ENCODE measurements around the gene COMMD10.

COMMD10 gene

GRCh38 chr5:116289276-116289675, 204.5 kb downstream of the COMMD10 start:
- DNase-seq (ENCODE audit: low spot score) (no peak), FAIRE-seq (no peak)

DNA sequence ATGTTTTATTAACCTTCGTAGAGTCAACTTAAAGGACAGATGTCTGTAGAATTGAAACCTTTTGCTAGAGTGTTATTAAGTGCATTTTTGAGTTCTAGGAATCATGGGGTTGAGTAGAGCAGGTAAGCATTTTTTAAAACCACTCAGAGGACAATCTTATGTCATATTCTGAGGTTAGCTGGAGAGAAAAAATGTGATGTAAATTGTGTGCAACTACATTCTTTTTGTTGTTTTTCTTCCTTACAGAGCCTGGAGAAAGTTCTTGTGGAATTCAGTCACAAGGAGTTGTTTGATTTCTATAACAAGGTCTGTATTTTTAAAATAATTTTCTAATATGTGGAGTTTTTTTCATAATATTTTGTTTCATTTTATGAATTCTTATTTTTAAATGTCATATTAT, 206.4 kb downstream of the COMMD10 start:
- DNase-seq (ENCODE audit: low spot score), result no peak
- no peak for FAIRE-seq

- DNase-seq (ENCODE audit: low spot score) (no peak), FAIRE-seq (no peak)
These were observed 207.5 kb downstream of the COMMD10 start for GRCh38 chr5:116292321-116292720.

DNA sequence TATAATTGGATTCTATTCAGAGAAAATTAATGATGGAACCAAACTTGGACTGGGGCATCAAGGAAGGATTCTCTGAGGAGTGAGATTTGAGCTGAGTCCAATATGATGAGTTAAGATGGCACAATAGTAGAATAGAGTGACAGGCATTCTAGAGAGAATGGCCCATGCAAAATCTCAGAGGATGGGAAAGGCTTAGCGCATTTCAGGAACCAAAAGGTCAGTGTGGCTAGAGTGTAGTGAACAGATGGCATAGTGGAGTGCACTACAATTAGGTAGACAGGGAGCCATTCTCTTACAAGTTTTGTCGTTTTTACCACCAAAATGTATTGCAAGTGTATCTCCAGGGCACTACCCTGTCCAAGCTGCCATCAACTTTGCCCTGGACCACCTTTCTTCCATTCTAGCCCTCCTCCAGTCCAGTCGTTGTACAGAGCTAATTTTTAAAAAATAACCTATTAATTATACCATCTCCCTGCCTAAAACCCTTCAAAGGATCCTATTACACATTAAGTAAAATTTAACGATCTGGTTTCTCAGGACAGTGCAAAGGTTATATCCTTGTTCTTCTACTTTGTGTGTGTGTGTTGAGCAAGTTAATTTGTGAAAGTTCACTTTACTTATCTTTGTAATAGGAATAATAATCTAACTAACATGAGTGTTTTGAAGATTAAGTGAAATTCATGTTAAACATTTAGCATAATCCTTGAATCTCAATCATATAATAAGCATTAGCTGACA, 211.7 kb downstream of the COMMD10 start:
- DNase-seq (ENCODE audit: low spot score) (no peak), FAIRE-seq (no peak)

DNA sequence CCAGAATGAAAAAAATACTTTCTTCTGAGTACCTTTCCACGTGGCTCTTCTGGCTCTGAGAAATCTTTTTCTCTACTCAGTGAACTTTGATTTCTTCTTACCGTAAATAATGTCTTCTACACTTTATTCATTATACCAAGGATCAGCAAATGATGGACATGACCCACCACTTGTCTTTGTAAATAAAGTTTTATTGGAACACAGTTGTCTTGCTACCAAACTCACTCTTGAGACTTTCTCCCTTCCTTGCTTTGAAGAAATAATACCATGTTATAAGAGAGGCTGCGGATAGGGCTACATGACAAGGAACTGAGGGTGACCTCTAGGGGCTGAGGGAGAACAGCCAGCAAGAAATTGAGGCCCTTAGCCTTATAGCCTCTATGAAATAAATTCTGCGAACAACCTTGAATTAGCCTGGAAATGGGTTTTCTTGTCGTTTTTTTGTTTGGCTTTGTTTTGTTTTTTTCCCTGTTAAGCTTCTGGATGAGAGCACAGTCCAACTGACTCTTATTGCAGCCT, 212.5 kb downstream of the COMMD10 start:
- DNase-seq (ENCODE audit: low spot score) (no peak), FAIRE-seq (no peak)

GRCh38 chr5:116299746-116300640, 215.2 kb downstream of the COMMD10 start:
- no peak for DNase-seq (ENCODE audit: low spot score)
- no peak for FAIRE-seq

GRCh38 chr5:116301110-116301509, 216.3 kb downstream of the COMMD10 start:
- no peak for FAIRE-seq

DNA sequence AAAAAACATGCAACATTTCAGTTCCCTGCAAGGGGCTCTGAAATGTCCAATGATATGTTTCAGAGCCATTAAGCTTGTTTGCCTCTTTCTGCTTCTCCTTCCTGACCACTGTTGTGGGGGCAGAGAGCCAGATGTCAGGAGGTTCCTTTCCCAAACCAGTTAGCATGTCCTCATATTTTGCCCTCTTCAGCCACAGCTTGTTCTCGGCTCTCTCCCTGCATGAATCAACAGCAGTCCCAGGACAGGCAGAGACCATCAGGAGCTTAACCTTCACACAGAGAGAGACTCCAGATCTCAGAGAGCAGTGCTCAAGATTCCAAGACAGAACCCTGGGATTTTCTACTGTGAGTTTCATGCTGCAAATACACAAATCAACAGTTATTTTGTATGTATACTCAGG, 218.5 kb downstream of the COMMD10 start:
- DNase-seq (ENCODE audit: low spot score) (no peak), FAIRE-seq (no peak)

More at GRCh38 chr5:116301110-116301509, 216.3 kb downstream of the COMMD10 start:
- no peak for DNase-seq (ENCODE audit: low spot score)

GRCh38 chr5:116303810-116304209, 219.0 kb downstream of the COMMD10 start:
- DNase-seq (ENCODE audit: low spot score) (no peak), FAIRE-seq (no peak)

- FAIRE-seq, result no peak
- DNase-seq (ENCODE audit: low spot score), result no peak
These were observed 221.1 kb downstream of the COMMD10 start for GRCh38 chr5:116305899-116306298.

DNA sequence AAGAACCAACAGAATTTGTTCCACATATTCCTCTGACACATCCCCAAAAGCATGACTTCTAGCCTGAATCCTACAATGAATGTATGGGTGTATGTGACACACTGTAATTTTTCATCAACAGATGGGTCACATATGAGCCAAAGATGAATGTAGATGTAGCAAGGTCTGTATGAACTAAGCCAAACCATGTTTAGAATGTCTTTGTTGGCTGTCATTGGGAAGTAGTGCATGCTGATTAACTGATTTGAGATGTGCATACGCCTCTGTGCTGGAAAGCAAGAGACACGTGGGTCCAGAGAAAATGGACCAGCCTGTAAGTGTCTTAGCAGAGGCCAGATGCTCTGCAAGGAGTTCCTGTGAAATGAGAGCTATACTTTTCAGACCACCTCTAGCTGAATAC, 222.0 kb downstream of the COMMD10 start:
- FAIRE-seq (no peak), DNase-seq (ENCODE audit: low spot score) (no peak)

- FAIRE-seq (no peak), DNase-seq (ENCODE audit: low spot score) (no peak)
These were observed 223.6 kb downstream of the COMMD10 start for GRCh38 chr5:116308391-116308790.

DNA sequence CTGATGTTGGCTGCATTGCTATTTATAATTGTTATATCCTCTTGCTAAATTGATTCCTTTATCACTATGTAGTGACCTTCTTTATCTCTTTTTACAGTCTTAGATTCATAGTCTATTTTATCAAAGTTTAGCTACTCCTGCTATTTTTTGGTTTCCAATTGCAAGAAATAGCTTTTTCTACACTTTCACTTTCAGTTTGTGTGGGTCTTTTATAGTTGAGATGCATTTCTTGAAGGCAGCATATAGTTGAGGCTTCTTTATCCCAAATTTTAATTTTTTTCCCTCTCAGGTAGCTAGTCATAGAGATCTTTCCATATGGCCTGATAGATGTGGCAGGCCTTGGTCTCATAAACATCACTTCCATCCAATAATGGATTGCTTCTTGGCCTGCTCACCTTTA, 228.5 kb downstream of the COMMD10 start:
- DNase-seq (ENCODE audit: low spot score) (no peak), FAIRE-seq (no peak)

GRCh38 chr5:116315531-116315930, 230.7 kb downstream of the COMMD10 start:
- DNase-seq (ENCODE audit: low spot score) (no peak), FAIRE-seq (no peak)

- no peak for DNase-seq (ENCODE audit: low spot score)
- FAIRE-seq, result no peak
These were observed 233.4 kb downstream of the COMMD10 start for GRCh38 chr5:116318091-116318854.

DNA sequence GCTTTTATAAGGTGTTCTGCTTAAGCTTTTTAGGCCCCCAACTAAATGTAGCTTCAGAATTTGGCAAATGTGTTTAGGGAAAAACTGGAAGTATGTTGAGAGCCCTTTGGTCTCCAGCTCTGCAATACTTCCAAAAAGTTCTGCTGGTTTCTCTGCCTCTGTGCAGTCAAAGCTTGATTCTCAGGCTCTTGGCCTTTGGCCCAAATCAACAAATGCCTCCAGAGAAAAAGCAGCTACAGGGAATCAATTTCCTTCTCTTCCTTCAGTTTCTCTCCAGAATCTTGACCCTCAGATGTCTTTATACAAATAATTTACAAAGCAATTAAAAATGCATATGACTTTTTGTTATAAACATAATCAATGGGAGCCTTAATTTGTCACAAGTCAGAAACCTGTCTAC, 235.7 kb downstream of the COMMD10 start:
- FAIRE-seq (no peak), DNase-seq (ENCODE audit: low spot score) (no peak)

- DNase-seq (ENCODE audit: low spot score) (no peak), FAIRE-seq (no peak)
These were observed 244.7 kb downstream of the COMMD10 start for GRCh38 chr5:116329503-116329902.

- FAIRE-seq, result no peak
- DNase-seq (ENCODE audit: low spot score), result no peak
These were observed 256.0 kb downstream of the COMMD10 start for GRCh38 chr5:116340799-116341198.
